Nephron (organoid): Measurements from ENCODE around the gene FRMD1.

Experiments used
- H3K27ac Mint-ChIP-seq, 3 experiments: 2 replicates each; pipeline ENCODE4 v1.8.0; 2020; ENCODE audit warnings: mixed read lengths in 3 of 3, mild to moderate bottlenecking in 2 of 3, moderate library complexity in 1 of 3
- H3K27me3 Mint-ChIP-seq: 2 replicates; pipeline ENCODE4 v1.8.0; 2021; ENCODE audit warnings: low read depth, mild to moderate bottlenecking, moderate library complexity, mixed read lengths
- H3K36me3 Mint-ChIP-seq: 2 replicates; pipeline ENCODE4 v1.8.0; 2020; ENCODE audit warnings: low read depth, mixed read lengths
- H3K4me1 Mint-ChIP-seq: 2 replicates; pipeline ENCODE4 v1.8.0; 2020; ENCODE audit warnings: mixed read lengths
- H3K4me3 Mint-ChIP-seq, 3 experiments: 2 replicates each; pipeline ENCODE4 v1.8.0; 2020; ENCODE audit warnings: mild to moderate bottlenecking in 3 of 3, mixed read lengths in 3 of 3, moderate library complexity in 2 of 3
- H3K9me3 Mint-ChIP-seq: 2 replicates; pipeline ENCODE4 v1.8.0; 2020; ENCODE audit warnings: mixed read lengths
- CTCF ChIP-seq, 3 experiments: fragments of 200-600 bp; sonication (generic); IDR thresholded peaks; one replicate each; pipeline ENCODE4 v1.5.0; 2021; ENCODE audit warnings: antibody characterized with exemption in 3 of 3; ENCODE audit not compliant: unreplicated experiment in 3 of 3

FRMD1 gene

GRCh38 chr6:168035661-168036545 is 43.1 kb downstream of the FRMD1 start:
- Mint-ChIP-seq H3K9me3 (peaks cover 42% of the 10 kb centered on the region), H3K27me3 (peaks cover 11% of the 10 kb centered on the region), H3K4me3 (peak overlapping the region; percentile 82 to 83 (median 82)), H3K36me3 (peaks cover 19% of the 10 kb centered on the region), H3K4me1 (peaks cover 41% of the 10 kb centered on the region), H3K27ac (peak overlapping the region; percentile 94 to 99 (median 95))
- TF ChIP-seq CTCF (IDR thresholded peaks at IDR 0.05; ENCODE audit: unreplicated experiment in 3 of 3): no peak

DNA sequence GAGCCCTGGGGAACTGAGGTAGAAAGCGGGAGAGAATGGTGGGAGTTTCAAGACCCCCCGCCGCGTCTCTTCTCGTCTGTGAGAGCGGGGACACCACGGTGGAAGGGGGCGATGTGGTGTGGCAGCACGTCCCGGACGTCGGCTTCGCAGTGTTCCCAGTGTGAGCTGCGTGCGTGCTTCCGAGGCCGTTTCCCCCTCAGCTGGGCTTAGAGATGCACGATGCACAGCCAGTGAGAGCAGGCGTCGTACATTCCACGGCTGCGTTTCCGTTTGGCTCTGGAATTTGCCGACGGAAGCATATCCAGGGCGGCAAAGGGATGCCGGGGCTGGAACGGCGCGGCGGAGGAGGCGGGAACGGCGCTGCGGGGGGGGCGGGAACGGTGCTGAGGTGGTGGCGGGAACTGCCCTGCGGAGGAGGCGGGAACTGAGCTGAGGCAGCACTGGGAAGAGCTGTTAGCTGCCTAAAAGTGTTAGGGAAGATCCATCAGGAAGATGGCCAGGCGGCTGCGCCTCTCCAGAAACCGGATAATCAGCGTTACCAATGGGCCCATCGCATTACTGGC is 43.8 kb downstream of the FRMD1 start:
- H3K4me3 Mint-ChIP-seq: peak overlapping the region; percentile 82 to 83 (median 82)
- peaks cover 19% of the 10 kb centered on the region for H3K36me3 Mint-ChIP-seq
- peaks cover 11% of the 10 kb centered on the region for H3K27me3 Mint-ChIP-seq
- H3K4me1 Mint-ChIP-seq: peaks cover 48% of the 10 kb centered on the region
- TF ChIP-seq CTCF (IDR thresholded peaks at IDR 0.05; ENCODE audit: unreplicated experiment in 3 of 3): no peak
- peaks cover 37% of the 10 kb centered on the region for H3K9me3 Mint-ChIP-seq
- peak overlapping the region; percentile 94 to 99 (median 95) for H3K27ac Mint-ChIP-seq

- H3K27me3 Mint-ChIP-seq: peaks cover 11% of the 10 kb centered on the region
- peaks cover 32% of the 10 kb centered on the region for H3K9me3 Mint-ChIP-seq
- H3K27ac Mint-ChIP-seq: peak overlapping the region; percentile 94 to 99 (median 95)
- no peak for TF ChIP-seq CTCF (IDR thresholded peaks at IDR 0.05; ENCODE audit: unreplicated experiment in 3 of 3)
- H3K36me3 Mint-ChIP-seq: peaks cover 13% of the 10 kb centered on the region
- peaks cover 53% of the 10 kb centered on the region for H3K4me1 Mint-ChIP-seq
- H3K4me3 Mint-ChIP-seq: peak overlapping the region; percentile 82 to 83 (median 82)
These were observed 44.5 kb downstream of the FRMD1 start for GRCh38 chr6:168034537-168034936.

DNA sequence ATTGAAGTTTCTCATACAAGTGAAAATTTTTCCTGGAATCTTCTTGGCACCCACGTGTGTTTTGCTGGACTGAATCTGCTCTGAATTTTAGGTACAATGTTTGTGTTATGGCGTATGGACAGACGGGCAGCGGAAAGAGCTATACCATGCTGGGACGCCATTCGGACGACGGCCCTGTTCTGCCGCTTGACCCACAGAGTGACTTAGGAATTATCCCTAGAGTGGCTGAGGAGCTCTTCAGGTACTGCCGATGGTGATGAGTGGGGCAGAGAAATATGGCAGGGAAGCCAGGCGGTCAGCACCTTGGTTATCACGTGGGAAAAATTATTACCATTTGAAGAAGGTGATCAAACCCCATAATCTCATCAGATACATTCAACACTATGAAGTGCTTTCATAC is 45.2 kb downstream of the FRMD1 start:
- Mint-ChIP-seq H3K27me3 (peaks cover 11% of the 10 kb centered on the region), H3K4me1 (peaks cover 56% of the 10 kb centered on the region), H3K9me3 (peaks cover 28% of the 10 kb centered on the region), H3K27ac (peak overlapping the region; percentile 48 to 99 (median 99)), H3K36me3 (peaks cover 11% of the 10 kb centered on the region), H3K4me3 (peak overlapping the region; percentile 11 to 65 (median 48))
- TF ChIP-seq CTCF (IDR thresholded peaks at IDR 0.05; ENCODE audit: unreplicated experiment in 3 of 3): no peak

DNA sequence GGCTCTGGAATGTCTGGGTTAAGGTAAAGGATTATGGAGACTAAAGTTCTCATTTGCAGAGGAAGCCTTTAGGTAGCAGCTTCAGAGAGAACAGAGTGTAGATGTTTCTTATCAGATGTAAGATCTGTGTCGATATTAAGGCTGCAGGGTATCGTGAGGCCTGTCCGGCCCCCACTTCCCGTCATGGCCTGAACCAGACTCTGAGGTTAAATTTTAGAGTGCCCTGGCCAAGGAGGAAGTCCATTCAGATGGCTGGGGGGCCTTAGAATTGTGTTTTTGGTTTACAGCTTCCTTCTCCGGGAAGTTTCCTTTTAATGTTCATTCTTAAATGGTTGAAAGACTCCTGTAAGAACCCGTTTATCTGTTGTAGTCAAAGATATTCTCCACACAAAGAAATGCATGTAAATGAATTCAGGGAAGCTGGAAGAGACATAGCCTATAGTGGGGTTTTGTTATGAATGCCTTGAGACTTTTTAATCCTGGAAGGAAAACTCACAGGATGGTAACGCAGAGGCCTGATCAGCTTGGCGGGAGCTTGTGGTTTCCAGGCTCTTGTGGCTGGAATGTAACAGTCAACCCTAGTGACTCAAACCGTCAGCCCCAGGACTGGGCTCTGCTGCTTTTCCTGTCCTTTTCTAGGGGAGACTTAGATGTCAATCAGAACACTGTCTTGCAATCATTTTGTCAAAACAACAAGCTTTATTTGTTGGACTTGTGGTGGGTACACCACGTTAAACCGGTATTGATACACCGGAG is 46.8 kb downstream of the FRMD1 start:
- H3K4me3 Mint-ChIP-seq: peak overlapping the region in 2 of 3 experiments; percentile 47 to 51
- H3K4me1 Mint-ChIP-seq: peaks cover 63% of the 10 kb centered on the region
- TF ChIP-seq CTCF (IDR thresholded peaks at IDR 0.05; ENCODE audit: unreplicated experiment in 3 of 3): no peak
- peak overlapping the region; percentile 92 to 99 (median 99) for H3K27ac Mint-ChIP-seq
- peaks cover 12% of the 10 kb centered on the region for H3K9me3 Mint-ChIP-seq
- peaks cover 11% of the 10 kb centered on the region for H3K27me3 Mint-ChIP-seq
- peaks cover 1% of the 10 kb centered on the region for H3K36me3 Mint-ChIP-seq
